Medulla oblongata (tissue), 1 donor: ENCODE measurements around the gene ACYP2.
A peak's percentile ranks its signal among the peaks of the same experiment; 100 is the strongest.
"Not testable (repeated sequence)": the region's sequence is repeated elsewhere in the genome, so short reads cannot be mapped to it uniquely, and the experiment has no call there.

Source experiments
- DNase-seq: peaks from one replicate; pipeline ENCODE4 v3.0.0-alpha.2; 2015; ENCODE audit errors: extremely low spot score

Gene ACYP2

DNA sequence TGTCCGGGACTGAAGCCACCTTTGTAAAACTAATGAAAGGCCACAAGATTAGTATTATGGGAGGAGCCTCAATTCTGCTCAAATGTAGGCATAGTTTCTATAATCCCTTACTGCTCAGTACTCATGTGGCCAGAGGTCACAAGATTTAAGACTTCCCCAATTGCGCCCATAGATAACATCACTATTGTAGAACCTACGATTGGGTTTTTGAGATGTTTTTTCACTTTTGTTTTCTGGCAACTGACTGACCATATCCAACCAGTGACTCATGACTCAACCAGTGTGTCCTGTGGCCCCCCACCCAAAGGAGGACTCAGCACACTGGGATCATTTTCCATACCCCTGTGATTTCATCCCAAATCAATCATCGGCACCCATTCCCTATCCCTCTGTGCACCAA lies 155.8 kb downstream of the ACYP2 start:
- no peak for DNase-seq

GRCh38 chr2:54271843-54272627 lies 156.6 kb downstream of the ACYP2 start:
- DNase-seq, result no peak

DNA sequence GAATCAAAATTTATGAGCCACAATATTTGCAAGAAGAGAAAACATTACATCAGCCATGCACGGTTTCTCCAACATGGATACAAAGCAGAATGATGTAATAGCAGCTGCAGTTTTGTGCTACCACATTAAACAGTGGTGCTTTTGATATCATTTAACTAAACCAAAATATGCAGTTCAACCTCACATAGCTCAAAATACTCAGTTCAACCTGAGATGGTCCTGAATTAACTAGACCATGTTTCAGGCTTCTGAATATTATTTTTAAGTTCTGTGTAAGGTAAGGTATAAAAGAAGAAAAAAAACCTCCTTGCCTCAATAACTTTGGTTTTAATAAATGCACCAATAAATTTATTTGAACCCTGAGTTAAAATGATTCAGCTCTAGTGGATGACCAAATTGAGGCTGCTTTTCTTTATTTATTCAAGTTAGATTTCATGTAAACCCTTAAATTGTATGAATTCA lies 159.4 kb downstream of the ACYP2 start:
- DNase-seq, result peak; percentile 45

- DNase-seq, result peak; percentile 9
Measured at GRCh38 chr2:54275541-54275940, 160.1 kb downstream of the ACYP2 start.

- no peak for DNase-seq
Measured at GRCh38 chr2:54279385-54279784, 164.0 kb downstream of the ACYP2 start.

GRCh38 chr2:54284826-54285225 lies 169.4 kb downstream of the ACYP2 start:
- no peak for DNase-seq

DNA sequence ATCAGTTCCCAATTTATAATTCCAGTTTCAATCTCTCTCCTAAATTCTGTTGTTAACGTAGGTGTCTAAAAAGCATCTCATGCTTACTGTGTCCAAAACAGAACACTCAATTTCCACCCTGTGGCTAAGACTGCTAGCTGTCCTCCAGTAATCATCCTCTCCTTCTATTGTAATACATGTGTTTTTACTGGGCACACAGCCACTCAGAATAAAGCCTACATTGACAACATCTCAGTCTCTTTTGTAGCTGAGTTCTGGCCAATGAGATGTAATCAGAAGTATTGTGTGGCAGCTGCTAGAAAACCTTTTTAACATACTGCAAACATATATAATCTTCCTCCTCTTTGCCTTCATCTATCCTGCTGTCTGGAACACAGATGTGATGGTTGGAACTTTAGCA lies 170.0 kb downstream of the ACYP2 start:
- DNase-seq, result peak; percentile 50

DNA sequence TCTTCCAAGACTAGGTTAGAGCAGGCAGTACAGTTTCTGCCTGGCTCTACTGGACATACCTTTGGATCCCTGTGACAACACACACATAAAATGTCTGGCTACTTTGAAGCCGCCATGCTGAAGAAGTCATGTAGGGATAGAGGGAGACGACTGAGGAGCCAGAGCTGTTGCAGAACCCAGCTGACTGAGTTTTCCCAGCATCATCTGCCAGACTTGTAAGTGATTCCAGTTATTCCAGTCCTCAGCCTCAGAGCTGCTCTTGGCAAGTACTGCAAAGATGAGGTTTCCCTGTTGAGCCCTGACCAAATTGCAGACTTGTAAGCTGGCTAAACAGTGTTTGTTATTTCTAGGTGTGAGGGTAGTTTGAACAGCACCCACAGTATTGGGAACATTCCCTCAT lies 172.1 kb downstream of the ACYP2 start:
- no peak for DNase-seq

- no peak for DNase-seq
Measured at GRCh38 chr2:54289917-54290316, 174.5 kb downstream of the ACYP2 start.

DNA sequence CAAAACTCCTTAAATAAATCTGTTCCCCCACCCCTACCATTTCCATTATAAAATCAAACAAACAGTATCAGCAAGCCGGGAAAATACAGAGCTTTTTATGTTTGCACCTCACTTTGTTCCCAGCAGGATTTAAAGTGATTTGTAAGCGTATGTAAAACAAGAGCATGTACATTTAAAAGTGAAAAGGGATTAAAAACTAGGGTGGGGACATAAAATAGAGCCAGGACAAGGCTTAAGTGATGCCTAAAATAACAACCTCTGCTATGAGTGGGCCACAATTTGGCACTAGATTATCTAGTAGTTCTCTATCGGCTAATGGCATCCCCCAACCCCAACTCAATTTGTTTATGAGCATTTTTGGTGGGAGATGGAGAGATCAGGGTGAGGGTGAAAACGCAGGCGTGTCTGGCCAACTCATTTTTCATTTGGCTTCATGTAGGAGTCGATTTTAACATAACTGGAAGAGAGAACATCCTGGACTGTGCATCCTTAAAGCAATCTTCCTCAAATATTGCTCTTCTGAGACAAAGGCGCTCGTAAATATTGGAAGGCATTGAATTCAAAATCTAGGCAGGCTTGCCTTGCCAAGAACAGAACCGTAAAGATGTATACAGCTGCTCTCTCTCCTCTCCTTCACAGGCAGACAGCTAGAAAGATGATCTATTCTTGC lies 175.1 kb downstream of the ACYP2 start:
- DNase-seq, result no peak

- not testable (repeated sequence) for DNase-seq
Measured at GRCh38 chr2:54294665-54295064, 179.2 kb downstream of the ACYP2 start.

GRCh38 chr2:54295911-54296310 lies 180.5 kb downstream of the ACYP2 start:
- no peak for DNase-seq

GRCh38 chr2:54298514-54298913 lies 183.1 kb downstream of the ACYP2 start:
- no peak for DNase-seq

GRCh38 chr2:54303631-54304030 lies 188.2 kb downstream of the ACYP2 start:
- DNase-seq, result no peak

DNA sequence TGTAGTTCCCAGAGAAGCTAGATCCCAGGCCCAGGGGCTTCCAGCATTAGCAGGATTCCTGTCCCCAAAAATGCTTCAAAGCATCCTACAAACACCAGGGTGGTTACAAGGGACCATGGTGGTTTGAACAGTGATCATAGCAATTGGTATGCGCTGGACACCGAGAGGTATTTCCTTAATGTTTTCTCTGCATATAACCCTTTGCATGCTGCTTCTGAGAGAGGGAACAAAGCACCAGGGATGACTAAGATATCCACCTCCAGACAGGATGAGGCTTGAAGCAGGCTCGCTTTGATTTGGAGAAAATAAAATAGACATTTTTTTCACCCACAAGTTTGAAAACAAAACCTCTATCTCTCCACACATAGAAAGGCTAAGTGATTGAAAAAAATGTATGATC lies 191.1 kb downstream of the ACYP2 start:
- no peak for DNase-seq

GRCh38 chr2:54308186-54308585 lies 192.8 kb downstream of the ACYP2 start:
- no peak for DNase-seq

DNA sequence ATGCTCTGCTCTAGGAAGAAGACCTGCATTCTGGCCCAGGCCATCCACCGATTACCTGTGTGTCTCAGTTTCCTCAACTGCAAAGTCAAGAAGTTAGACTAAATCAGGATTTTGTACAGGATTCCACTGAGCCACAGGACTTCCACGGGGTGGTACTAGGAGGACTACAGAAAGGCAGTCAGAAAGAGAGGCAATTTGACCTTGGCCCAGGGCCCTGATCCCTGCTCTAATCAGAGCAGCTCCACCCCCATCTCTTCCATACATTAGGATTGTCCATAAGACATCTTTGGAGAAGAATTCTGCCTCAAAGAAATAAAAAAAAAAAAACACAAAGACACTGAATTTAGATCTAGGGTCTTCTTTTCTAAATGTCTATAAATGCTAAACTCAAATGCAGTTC lies 193.4 kb downstream of the ACYP2 start:
- DNase-seq, result no peak

DNA sequence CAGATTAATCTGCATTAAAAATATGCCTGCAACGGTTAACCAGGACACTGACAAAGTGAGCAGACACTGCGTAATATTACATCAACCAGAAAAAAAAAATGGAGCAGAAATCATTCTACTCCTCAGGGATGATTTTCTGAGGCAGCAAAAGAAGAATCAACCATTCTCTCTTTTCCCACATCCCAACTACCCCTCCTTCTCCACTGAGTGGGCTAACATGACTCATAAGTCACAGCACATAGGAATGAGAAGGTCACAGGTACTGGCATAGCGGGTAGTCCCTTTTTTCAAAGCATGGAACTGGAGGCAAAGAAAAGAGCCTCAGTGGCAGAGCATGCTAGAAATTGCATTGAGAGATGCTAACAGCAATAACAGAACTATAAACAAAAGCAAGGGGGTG lies 194.9 kb downstream of the ACYP2 start:
- no peak for DNase-seq

DNA sequence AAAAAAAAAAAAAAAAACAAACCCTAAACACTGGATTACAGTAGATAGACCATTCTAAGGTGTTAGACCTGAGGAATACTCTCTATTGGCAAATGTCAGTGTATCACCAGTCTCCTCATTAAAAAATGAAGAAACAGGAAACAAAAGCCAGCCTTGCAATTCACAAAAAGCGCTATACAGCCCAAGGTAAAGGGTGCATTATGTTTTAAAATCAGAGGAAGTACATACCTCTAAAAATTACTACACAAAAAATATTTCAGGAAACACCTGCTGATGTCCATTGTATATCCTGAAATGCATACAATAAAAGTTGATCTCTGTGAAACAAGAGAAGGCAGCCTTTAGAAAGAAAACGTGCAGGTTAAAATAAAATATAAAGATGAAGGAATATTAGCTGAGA lies 195.5 kb downstream of the ACYP2 start:
- no peak for DNase-seq

GRCh38 chr2:54313147-54313546 lies 197.7 kb downstream of the ACYP2 start:
- DNase-seq, result no peak

DNA sequence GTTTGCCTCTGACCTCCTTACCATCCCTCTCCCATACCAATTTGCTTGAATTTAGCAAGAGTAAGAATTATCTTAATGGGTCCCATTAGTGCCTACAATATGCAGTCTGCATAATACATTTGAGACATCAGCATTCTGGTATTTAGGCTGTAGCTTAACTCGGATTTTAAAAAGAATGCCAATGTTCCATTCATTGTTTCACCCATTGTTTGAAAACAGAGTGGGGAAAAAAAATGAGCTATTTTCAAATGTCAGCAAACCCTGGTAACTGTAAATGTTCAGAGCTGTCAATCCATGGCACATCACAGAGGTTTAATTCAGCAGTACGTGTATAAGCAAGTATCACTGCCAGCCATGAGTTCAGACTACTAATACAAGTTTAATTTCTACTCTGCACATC lies 202.6 kb downstream of the ACYP2 start:
- DNase-seq, result no peak

- DNase-seq, result no peak
Measured at GRCh38 chr2:54318821-54319220, 203.4 kb downstream of the ACYP2 start.

GRCh38 chr2:54321047-54321446 lies 205.6 kb downstream of the ACYP2 start:
- DNase-seq, result no peak
